Measurements from ENCODE around the gene ABCG8.

ABCG8 gene

GRCh38 chr2:43810888-43811287, 27.9 kb upstream of the ABCG8 start:
- Histone ChIP-seq H3K4me3 (ENCODE audit: low read length) (no peak overlapping the region), H3K4me2 (ENCODE audit: low read length) (no peak overlapping the region), H3K36me3 (ENCODE audit: insufficient read depth, low read length) (no peaks in the 10 kb centered on the region), H3K9me3 (replicated peaks; ENCODE audit: low read length) (no peaks in the 10 kb centered on the region), H3K9ac (ENCODE audit: low read depth, low read length) (no peak overlapping the region), H3K4me1 (ENCODE audit: control insufficient read depth, insufficient read depth, low read length) (no peaks in the 10 kb centered on the region), H3K27me3 (ENCODE audit: control insufficient read depth, insufficient read depth, low read length) (no peaks in the 10 kb centered on the region)

DNA sequence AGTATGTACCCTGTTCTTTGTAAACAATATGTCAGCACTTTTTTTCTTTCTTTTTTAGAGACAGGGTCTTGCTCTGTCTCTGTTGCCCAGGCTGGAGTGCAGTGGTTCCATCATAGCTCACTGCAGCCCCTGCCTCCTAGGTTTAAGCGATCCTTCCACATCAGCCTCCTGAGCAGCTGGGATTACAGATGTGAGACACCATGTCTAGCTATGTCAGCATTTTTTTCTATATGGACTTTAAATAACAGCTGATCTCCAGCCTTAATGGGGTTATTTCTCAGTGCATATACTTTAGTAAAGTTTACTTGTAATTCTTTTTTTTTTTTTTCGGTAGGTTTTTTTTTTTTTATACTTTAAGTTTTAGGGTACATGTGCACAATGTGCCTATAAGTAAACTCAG, 26.8 kb upstream of the ABCG8 start:
- Histone ChIP-seq H3K9me3 (replicated peaks; ENCODE audit: low read length) (no peaks in the 10 kb centered on the region), H3K36me3 (ENCODE audit: insufficient read depth, low read length) (no peaks in the 10 kb centered on the region), H3K9ac (ENCODE audit: low read depth, low read length) (no peak overlapping the region)

DNA sequence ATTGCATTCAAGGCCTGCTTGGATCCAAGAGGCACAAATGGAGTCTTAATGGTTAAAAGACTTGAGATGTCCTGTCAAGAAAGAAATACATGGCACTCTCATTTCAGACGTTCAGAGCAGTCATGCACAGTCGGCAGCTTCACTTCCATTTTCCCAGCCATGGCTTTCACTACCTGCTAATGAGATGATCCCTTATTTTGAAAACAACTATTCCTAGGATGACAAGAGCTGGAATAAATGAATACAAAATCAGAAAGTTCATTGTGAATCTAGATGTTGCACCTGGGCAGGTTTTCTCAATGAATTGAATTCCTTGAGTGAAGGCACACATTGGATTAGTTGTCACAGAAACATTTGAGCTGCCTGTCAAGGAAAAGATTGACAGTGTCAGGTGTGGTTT, 25.8 kb upstream of the ABCG8 start:
- Histone ChIP-seq H3K9me3 (replicated peaks; ENCODE audit: low read length) (no peaks in the 10 kb centered on the region), H3K4me3 (ENCODE audit: low read length) (no peak overlapping the region), H3K27me3 (ENCODE audit: control insufficient read depth, insufficient read depth, low read length) (no peaks in the 10 kb centered on the region), H3K4me1 (ENCODE audit: control insufficient read depth, insufficient read depth, low read length) (no peaks in the 10 kb centered on the region), H3K9ac (ENCODE audit: low read depth, low read length) (no peak overlapping the region), H3K36me3 (ENCODE audit: insufficient read depth, low read length) (no peaks in the 10 kb centered on the region), H3K4me2 (ENCODE audit: low read length) (no peak overlapping the region)

More for the DNA sequence above, 26.8 kb upstream of the ABCG8 start:
- no peak overlapping the region for H3K4me2 ChIP-seq (ENCODE audit: low read length)
- no peak overlapping the region for H3K4me3 ChIP-seq (ENCODE audit: low read length)
- H3K27me3 ChIP-seq (ENCODE audit: control insufficient read depth, insufficient read depth, low read length), result no peaks in the 10 kb centered on the region
- no peaks in the 10 kb centered on the region for H3K4me1 ChIP-seq (ENCODE audit: control insufficient read depth, insufficient read depth, low read length)

DNA sequence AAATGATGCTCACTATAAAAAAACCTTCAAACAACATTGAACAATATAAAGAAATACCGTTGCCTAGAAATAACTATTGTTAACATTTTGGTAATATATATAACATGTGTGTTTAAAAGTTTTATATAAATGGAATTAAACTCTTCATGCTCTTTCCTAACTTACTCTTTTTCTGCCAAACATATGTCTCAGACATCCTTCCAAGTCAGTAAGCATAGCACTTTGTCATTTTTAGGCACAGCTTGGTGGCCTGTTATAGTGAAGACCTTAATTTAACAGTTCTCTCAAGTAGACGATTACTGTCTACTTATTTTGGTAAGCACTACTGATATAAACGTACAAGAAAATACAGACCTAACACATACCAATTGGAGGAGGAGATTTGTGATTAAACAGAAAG, 24.1 kb upstream of the ABCG8 start:
- Histone ChIP-seq H3K36me3 (ENCODE audit: insufficient read depth, low read length) (no peaks in the 10 kb centered on the region), H3K4me1 (ENCODE audit: control insufficient read depth, insufficient read depth, low read length) (no peaks in the 10 kb centered on the region), H3K27me3 (ENCODE audit: control insufficient read depth, insufficient read depth, low read length) (no peaks in the 10 kb centered on the region), H3K4me3 (ENCODE audit: low read length) (no peak overlapping the region), H3K9me3 (replicated peaks; ENCODE audit: low read length) (no peaks in the 10 kb centered on the region), H3K9ac (ENCODE audit: low read depth, low read length) (no peak overlapping the region), H3K4me2 (ENCODE audit: low read length) (no peak overlapping the region)

GRCh38 chr2:43818761-43819160, 20.0 kb upstream of the ABCG8 start:
- Histone ChIP-seq H3K4me2 (ENCODE audit: low read length) (no peak overlapping the region), H3K9ac (ENCODE audit: low read depth, low read length) (no peak overlapping the region), H3K27me3 (ENCODE audit: control insufficient read depth, insufficient read depth, low read length) (peaks cover 24% of the 10 kb centered on the region), H3K36me3 (ENCODE audit: insufficient read depth, low read length) (no peaks in the 10 kb centered on the region), H3K4me1 (ENCODE audit: control insufficient read depth, insufficient read depth, low read length) (no peaks in the 10 kb centered on the region), H3K4me3 (ENCODE audit: low read length) (no peak overlapping the region), H3K9me3 (replicated peaks; ENCODE audit: low read length) (no peaks in the 10 kb centered on the region)

DNA sequence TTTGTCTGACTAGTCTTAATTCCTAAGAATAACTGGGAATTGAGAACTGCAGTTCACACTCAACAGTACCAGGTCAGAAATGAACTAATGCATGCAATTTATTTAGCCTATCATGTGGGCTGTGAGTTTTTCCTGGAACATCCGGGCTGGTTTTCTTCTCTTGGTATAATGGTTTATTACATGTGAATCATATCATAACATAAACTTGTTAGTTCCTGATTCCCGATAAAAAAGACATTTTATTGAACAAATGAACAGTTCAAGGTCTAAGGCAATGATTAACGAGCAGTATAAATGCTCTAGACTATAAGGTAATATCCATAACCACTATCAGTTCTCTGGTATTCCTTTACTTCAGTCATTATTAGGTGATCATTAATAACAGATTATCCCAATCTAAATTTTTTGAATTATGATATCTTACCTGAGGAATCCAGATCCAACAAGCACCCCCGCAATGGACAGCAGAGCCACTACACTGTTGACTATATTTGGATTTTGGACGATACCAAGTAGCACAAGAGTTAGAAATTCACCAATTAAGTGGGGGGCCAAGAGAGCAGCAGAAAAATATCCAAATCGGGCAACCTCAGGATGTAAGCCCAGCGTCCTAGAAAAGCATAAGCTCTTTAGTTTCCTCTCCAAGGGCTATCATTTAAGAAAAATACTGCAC, 19.1 kb upstream of the ABCG8 start:
- no peak overlapping the region for H3K9ac ChIP-seq (ENCODE audit: low read depth, low read length)
- no peaks in the 10 kb centered on the region for H3K36me3 ChIP-seq (ENCODE audit: insufficient read depth, low read length)
- H3K27me3 ChIP-seq (ENCODE audit: control insufficient read depth, insufficient read depth, low read length), result peaks cover 32% of the 10 kb centered on the region
- H3K9me3 ChIP-seq (replicated peaks; ENCODE audit: low read length), result no peaks in the 10 kb centered on the region
- H3K4me2 ChIP-seq (ENCODE audit: low read length), result no peak overlapping the region
- no peaks in the 10 kb centered on the region for H3K4me1 ChIP-seq (ENCODE audit: control insufficient read depth, insufficient read depth, low read length)
- no peak overlapping the region for H3K4me3 ChIP-seq (ENCODE audit: low read length)

GRCh38 chr2:43822839-43823238, 15.9 kb upstream of the ABCG8 start:
- Histone ChIP-seq H3K4me1 (ENCODE audit: control insufficient read depth, insufficient read depth, low read length) (no peaks in the 10 kb centered on the region), H3K9me3 (replicated peaks; ENCODE audit: low read length) (no peaks in the 10 kb centered on the region), H3K4me3 (ENCODE audit: low read length) (no peak overlapping the region), H3K4me2 (ENCODE audit: low read length) (no peak overlapping the region), H3K27me3 (ENCODE audit: control insufficient read depth, insufficient read depth, low read length) (peaks cover 43% of the 10 kb centered on the region), H3K9ac (ENCODE audit: low read depth, low read length) (no peak overlapping the region), H3K36me3 (ENCODE audit: insufficient read depth, low read length) (no peaks in the 10 kb centered on the region)

DNA sequence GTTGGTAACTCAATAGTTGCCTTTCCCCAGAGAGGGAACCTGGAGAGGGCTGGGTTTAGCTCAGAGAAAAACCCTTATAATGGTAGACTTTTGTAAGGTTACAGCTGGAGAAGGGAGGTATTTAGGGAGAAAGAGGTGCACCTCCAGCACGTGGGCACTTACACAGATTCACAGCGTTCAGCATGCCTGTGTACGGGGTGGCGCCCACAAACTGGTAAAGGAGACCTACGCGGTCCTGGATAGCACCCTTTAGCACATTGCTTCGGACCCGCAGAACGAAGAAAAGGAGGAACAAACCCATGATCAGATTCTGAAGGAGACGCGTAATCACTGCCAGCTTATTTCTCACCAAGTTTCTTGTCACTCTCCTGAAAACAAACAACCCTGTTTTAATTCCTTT, 15.0 kb upstream of the ABCG8 start:
- Histone ChIP-seq H3K4me2 (ENCODE audit: low read length) (no peak overlapping the region), H3K4me1 (ENCODE audit: control insufficient read depth, insufficient read depth, low read length) (no peaks in the 10 kb centered on the region), H3K36me3 (ENCODE audit: insufficient read depth, low read length) (no peaks in the 10 kb centered on the region), H3K27me3 (ENCODE audit: control insufficient read depth, insufficient read depth, low read length) (peaks cover 43% of the 10 kb centered on the region), H3K9me3 (replicated peaks; ENCODE audit: low read length) (no peaks in the 10 kb centered on the region), H3K4me3 (ENCODE audit: low read length) (no peak overlapping the region), H3K9ac (ENCODE audit: low read depth, low read length) (no peak overlapping the region)

GRCh38 chr2:43824512-43824911, 14.3 kb upstream of the ABCG8 start:
- Histone ChIP-seq H3K4me2 (ENCODE audit: low read length) (no peak overlapping the region), H3K9ac (ENCODE audit: low read depth, low read length) (no peak overlapping the region), H3K4me1 (ENCODE audit: control insufficient read depth, insufficient read depth, low read length) (no peaks in the 10 kb centered on the region), H3K9me3 (replicated peaks; ENCODE audit: low read length) (no peaks in the 10 kb centered on the region), H3K27me3 (ENCODE audit: control insufficient read depth, insufficient read depth, low read length) (peaks cover 49% of the 10 kb centered on the region), H3K36me3 (ENCODE audit: insufficient read depth, low read length) (no peaks in the 10 kb centered on the region), H3K4me3 (ENCODE audit: low read length) (no peak overlapping the region)

GRCh38 chr2:43824951-43825493, 13.7 kb upstream of the ABCG8 start:
- Histone ChIP-seq H3K4me1 (ENCODE audit: control insufficient read depth, insufficient read depth, low read length) (no peaks in the 10 kb centered on the region), H3K36me3 (ENCODE audit: insufficient read depth, low read length) (no peaks in the 10 kb centered on the region), H3K9me3 (replicated peaks; ENCODE audit: low read length) (no peaks in the 10 kb centered on the region), H3K27me3 (ENCODE audit: control insufficient read depth, insufficient read depth, low read length) (peaks cover 54% of the 10 kb centered on the region), H3K4me3 (ENCODE audit: low read length) (no peak overlapping the region), H3K4me2 (ENCODE audit: low read length) (no peak overlapping the region), H3K9ac (ENCODE audit: low read depth, low read length) (no peak overlapping the region)

DNA sequence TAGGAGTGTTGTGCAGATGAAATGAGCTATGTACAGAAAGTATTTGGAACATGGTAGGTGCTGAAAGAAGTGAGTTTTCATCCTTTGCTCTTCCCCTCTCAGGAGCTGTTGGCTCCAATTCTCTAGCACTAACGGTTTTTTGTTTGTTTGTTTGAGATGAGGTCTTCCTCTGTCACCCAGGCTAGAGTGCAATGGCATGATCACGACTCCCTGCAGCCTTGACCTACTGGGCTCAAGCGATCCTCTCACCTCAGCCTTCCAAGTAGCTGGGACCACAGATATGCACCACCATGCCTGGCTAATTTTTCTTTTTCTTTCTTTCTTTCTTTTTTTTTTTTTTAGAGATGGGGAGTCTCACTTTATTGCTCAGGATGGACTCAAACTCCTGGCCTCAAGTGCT, 12.9 kb upstream of the ABCG8 start:
- H3K9ac ChIP-seq (ENCODE audit: low read depth, low read length), result no peak overlapping the region
- H3K4me3 ChIP-seq (ENCODE audit: low read length), result no peak overlapping the region
- H3K27me3 ChIP-seq (ENCODE audit: control insufficient read depth, insufficient read depth, low read length), result peaks cover 62% of the 10 kb centered on the region
- H3K9me3 ChIP-seq (replicated peaks; ENCODE audit: low read length), result no peaks in the 10 kb centered on the region
- H3K36me3 ChIP-seq (ENCODE audit: insufficient read depth, low read length), result no peaks in the 10 kb centered on the region
- no peaks in the 10 kb centered on the region for H3K4me1 ChIP-seq (ENCODE audit: control insufficient read depth, insufficient read depth, low read length)
- H3K4me2 ChIP-seq (ENCODE audit: low read length), result no peak overlapping the region
